8988T (cell line): ENCODE results near the gene GPR171.
"Not testable (repeated sequence)": the region's sequence is repeated elsewhere in the genome, so short reads cannot be mapped to it uniquely, and the experiment has no call there.

Experiments used
- DNase-seq: peaks from one replicate; pipeline ENCODE4 v3.0.0; 2011

Gene GPR171

DNA sequence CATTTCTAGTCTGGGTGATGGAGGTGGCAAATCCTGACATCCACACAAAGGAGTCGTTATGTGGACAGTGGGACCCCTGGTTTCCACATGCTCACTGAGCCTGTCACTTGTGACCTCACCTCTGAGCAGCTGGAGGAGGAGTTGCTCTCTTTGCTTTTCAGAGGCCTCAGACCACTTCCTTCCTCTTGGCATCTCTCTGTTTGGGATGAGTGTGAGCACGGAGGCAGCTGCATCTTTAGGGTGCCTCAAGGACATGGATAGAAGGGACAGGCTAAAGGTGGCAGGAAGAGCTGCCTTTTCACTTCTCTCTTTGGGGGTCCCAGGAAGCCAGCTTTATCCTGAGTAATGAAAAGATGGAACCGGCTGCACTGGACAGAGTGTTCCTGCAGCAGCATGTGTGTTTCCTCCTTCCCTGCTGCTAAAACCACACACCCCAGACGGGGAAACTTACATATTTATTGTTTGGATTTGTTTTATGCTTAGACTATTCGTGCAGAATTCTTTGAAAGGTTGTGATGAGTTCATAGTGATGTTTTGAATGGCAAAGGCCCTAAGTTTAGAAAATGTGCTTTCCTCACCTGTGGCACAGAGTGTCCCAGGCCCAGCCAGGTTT lies 31.8 kb downstream of the GPR171 start:
- DNase-seq = no peak

GRCh38 chr3:151169948-151170679 lies 32.9 kb downstream of the GPR171 start:
- DNase-seq = not testable (repeated sequence)

DNA sequence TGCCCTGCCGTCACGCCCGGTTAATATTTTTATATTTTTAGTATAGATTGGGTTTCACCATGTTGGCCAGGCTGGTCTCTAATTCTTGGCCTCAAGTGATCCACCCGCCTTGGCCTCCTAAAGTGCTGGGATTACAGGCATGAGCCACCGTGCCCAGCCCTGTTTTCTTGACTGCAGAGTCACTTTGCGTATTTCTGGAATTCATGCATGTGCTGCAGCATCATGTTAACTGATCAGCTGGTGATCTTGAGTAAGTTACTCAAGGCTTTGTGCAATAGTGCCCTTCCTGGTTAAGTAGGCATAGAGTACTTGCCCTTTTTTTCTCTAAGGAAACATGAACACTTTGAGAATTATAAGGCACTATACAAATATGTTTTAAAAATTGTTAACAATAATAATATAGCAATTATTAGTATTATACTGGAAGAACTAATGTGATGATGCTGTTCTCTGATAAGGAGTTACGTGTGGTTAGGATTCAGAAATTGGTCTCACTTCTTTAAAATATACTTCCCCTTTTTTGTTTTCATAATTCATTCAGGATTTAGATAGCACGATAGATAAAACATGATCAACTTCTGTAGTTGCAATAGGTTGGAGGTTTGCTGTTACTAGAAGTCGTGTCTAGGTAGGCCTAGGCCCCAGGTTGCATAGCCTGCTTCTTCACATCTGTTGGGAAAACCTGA lies 33.6 kb downstream of the GPR171 start:
- DNase-seq = no peak

DNA sequence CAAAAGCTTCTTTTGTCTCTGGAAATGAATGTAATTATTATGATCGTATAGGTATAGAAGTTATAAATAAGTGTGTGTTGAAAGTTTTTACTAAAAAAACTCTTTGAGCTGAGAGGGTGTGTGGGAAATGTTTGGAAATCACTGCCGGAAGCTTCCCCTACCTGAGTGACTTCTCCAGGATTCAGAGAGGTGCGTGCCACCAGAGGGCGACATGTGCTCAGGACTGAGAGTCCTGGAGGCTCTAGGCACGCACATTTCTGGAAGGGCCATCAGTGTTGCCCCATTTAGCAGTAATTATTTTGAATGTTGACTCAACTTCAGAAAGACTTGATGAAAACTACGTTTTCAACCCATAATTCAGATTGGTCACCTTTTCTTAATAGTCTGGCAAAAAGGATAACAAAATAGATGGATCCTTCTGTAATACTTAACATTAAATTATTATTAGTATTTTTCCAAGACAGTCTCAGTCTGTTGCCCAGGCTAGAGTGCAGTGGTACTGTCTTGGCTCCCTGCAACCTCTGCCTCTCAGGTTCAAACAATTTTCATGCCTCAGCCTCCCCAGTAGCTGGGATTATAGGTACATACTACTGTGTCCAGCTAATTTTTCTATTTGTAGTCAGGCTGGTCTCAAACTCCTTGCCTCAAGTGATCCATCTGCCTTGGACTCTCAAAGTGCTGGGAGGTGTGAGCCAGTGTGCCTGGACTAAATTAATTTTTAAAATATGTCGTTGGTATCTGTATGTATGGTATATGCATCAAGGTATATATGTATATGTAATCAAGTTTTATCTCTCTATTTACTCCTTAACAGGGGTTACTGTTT lies 34.5 kb downstream of the GPR171 start:
- DNase-seq = peak; percentile 17

DNA sequence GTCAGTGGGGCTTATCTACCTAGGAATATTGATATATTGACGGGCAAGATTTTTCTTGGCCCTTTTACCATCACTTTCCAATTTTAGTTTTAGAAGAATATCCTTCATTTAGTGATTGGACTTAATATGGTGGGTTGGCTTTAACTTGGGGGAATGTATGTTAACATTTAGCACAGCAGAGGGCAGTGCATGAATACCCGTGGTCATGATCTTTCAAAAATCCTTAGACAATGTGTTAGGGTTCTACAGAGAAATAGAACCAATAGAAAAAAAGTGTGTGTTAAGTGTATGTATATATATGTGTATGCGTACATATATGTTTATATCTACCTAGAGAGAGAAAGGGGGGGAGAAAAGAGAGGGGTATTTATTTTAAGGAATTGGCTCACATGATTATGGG lies 36.9 kb downstream of the GPR171 start:
- DNase-seq = no peak

DNA sequence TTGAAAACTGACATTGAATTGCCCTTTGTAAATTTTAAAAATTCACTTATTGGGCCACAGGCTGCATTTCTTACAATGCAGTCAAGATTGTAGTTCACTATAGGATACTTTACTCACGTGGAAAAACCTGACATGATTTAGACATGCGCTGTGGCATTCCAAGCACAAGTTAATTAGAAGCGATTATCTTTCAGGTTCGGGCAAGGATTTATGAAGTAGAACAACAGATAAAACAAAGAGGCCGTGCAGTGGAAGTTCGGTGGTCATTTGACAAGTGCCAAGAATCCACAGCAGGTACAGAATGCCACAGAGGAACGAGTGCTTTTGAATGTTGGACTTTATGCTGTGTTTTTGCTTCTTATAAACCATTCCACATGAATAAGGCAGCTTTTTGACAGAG lies 37.8 kb downstream of the GPR171 start:
- no peak for DNase-seq

GRCh38 chr3:151159806-151160205 lies 43.2 kb downstream of the GPR171 start:
- DNase-seq = no peak

GRCh38 chr3:151156618-151157216 lies 46.3 kb downstream of the GPR171 start:
- no peak for DNase-seq

DNA sequence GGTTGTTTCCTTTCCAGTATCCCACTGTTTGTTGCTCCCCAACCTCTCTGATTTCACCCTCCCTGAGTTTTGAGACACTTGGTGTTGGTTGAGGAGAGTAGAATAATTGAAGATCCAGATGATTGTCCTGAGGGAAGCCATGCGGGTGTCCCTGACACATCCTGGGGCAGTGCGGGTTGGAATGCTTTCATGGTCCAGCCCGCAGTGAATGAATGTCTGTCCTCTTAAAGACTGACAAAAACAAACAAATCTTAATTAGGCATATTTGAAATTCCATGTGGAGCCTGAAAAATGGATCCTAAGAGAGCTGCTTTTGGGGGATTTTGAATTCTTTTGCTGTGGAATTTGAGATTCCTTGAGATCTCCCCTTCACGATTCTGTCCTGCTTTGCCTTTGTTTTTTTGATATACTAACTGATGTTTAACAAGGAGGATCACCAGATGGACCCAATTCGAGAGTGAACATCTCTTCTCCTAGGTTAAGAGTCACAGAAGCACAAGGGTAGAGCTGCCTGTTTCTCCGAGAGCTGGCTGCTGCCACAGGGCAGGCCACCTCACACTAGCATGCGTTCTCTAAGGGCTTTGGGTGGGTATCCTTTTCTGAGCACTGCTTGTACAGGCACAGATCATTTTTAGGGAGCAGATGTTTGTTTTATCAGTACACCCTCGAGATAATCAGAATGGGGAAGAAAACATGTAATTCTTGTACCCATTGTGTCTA lies 47.4 kb downstream of the GPR171 start:
- no peak for DNase-seq

DNA sequence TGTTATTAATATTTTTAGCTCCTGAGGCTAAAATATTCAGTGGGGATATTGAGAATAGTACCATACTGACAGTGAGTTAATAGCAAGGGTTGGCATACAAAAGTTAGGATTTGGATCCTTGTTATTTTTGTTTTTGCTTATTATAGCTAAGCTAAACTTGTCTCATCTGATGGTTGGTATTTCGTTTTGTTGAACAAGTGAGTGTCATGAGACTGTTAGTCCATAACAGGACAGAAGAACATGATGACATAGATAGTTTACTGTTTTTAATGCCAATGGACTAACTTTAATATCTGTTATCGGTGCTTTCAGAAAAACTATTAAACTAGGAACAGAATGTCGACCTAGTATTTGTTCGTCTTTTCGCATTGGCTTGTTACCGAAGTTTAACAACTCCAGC lies 48.5 kb downstream of the GPR171 start:
- no peak for DNase-seq

GRCh38 chr3:151152455-151153079 lies 50.4 kb downstream of the GPR171 start:
- no peak for DNase-seq
